Nucleus accumbens (tissue), 56 donors: ENCODE results near the gene RGS7.
A peak's percentile ranks its signal among the peaks of the same experiment; 100 is the strongest.

Source experiments
- DNase-seq, 56 donors: peaks; one replicate each; lab custom pipeline; 2025; lab: John Stamatoyannopoulos, UW

The RGS7 gene

GRCh38 chr1:240877605-240878004 is 479.4 kb downstream of the RGS7 start:
- no peak for DNase-seq

- DNase-seq, result no peak
Observed at GRCh38 chr1:240876071-240876470, 480.9 kb downstream of the RGS7 start.

- peak in 27 of 56 donors; percentile 1 to 84 (median 41) for DNase-seq
Observed at GRCh38 chr1:240869071-240869470, 487.9 kb downstream of the RGS7 start.

GRCh38 chr1:240866724-240867123 is 490.3 kb downstream of the RGS7 start:
- DNase-seq, result no peak

- DNase-seq, result no peak
Observed at GRCh38 chr1:240860023-240860422, 497.0 kb downstream of the RGS7 start.

GRCh38 chr1:240854367-240854766 is 502.6 kb downstream of the RGS7 start:
- DNase-seq, result no peak

- DNase-seq, result peak in 2 of 56 donors; percentile 9 to 50
Observed at GRCh38 chr1:240847325-240847724, 509.7 kb downstream of the RGS7 start.

GRCh38 chr1:240844486-240844885 is 512.5 kb downstream of the RGS7 start:
- DNase-seq, result no peak

GRCh38 chr1:240843798-240844197 is 513.2 kb downstream of the RGS7 start:
- no peak for DNase-seq

GRCh38 chr1:240836271-240836670 is 520.7 kb downstream of the RGS7 start:
- no peak for DNase-seq

- DNase-seq, result no peak
Observed at GRCh38 chr1:240835291-240835690, 521.7 kb downstream of the RGS7 start.

- no peak for DNase-seq
Observed at GRCh38 chr1:240833075-240833474, 523.9 kb downstream of the RGS7 start.

- no peak for DNase-seq
Observed at GRCh38 chr1:240831922-240832321, 525.1 kb downstream of the RGS7 start.

GRCh38 chr1:240831191-240831631 is 525.8 kb downstream of the RGS7 start:
- DNase-seq, result no peak

- DNase-seq, result no peak
Observed at GRCh38 chr1:240829487-240829886, 527.5 kb downstream of the RGS7 start.

GRCh38 chr1:240827786-240828185 is 529.2 kb downstream of the RGS7 start:
- DNase-seq, result no peak

- DNase-seq, result no peak
Observed at GRCh38 chr1:240824238-240824637, 532.8 kb downstream of the RGS7 start.

- no peak for DNase-seq
Observed at GRCh38 chr1:240823357-240823756, 533.6 kb downstream of the RGS7 start.

GRCh38 chr1:240821925-240822324 is 535.1 kb downstream of the RGS7 start:
- no peak for DNase-seq

GRCh38 chr1:240820816-240821215 is 536.2 kb downstream of the RGS7 start:
- no peak for DNase-seq

- no peak for DNase-seq
Observed at GRCh38 chr1:240816472-240816871, 540.5 kb downstream of the RGS7 start.

- DNase-seq, result no peak
Observed at GRCh38 chr1:240813720-240814119, 543.3 kb downstream of the RGS7 start.

- no peak for DNase-seq
Observed at GRCh38 chr1:240811256-240811655, 545.7 kb downstream of the RGS7 start.
